HCT116 (cell line): Measurements from ENCODE around the gene ACTN1. TPM values are rescaled to one million over a fixed set of nuclear protein-coding genes. Genes with fewer than 3 reads are reported as not detected.

Source experiments
- ATAC-seq: fragments of 200-7000 bp; cut with Tn5 transposase; 2 replicates; pipeline ENCODE4 v1.9.1; 2020; ENCODE audit warnings: mild to moderate bottlenecking, moderate library complexity
- BruUV-seq: library from RNA; stranded (reverse); fragments of 400-500 nt; replicated peaks from 2 replicates; lab custom pipeline; 2021; lab: Mats Ljungman, UMichigan
- CTCF ChIA-PET: fragments of 300-600 bp; sonication (Branson Sonifier 250); formaldehyde crosslinking; loops from one replicate; lab custom pipeline; 2021; ENCODE audit warnings: antibody characterized with exemption; lab: Charles Lee
- POLR2A ChIA-PET: fragments of 300-600, 350-600 bp; sonication (Branson Sonifier 250); formaldehyde crosslinking; loops from one replicate; lab custom pipeline; 2021; ENCODE audit warnings: antibody characterized with exemption; lab: Charles Lee
- RAD21 ChIA-PET, 2 experiments: fragments of 300-600 bp; sonication (Branson Sonifier 250); formaldehyde crosslinking; loops; one replicate each; lab custom pipeline; 2023; ENCODE audit warnings: low total read pairs in 2 of 2; ENCODE audit not compliant: uncharacterized antibody in 2 of 2, unreplicated experiment in 2 of 2, low non-redundant PET in 1 of 2; lab: Charles Lee
- DNase-seq: peaks from one replicate; pipeline ENCODE4 v3.0.0-alpha.2; 2010; ENCODE audit warnings: low read depth, low spot score
- H2AFZ ChIP-seq: fragments of 200-600 bp; shearing (Covaris generic), sonication (generic); 2 replicates; pipeline ENCODE4 v1.6.1; 2017; ENCODE audit warnings: low read depth, mixed run types, mixed read lengths, antibody characterized with exemption, low read length; ENCODE audit not compliant: poor library complexity, severe bottlenecking
- H3K27ac ChIP-seq: 2 replicates; pipeline ENCODE4 v1.5.1; 2012; ENCODE audit warnings: low read depth, low read length
- H3K27me3 ChIP-seq: fragments of 200-600 bp; sonication (generic); 2 replicates; pipeline ENCODE4 v1.6.1; 2016; ENCODE audit warnings: mixed run types, low read length, mixed read lengths; ENCODE audit not compliant: insufficient read depth
- H3K36me3 ChIP-seq, 2 experiments: fragments of 200-500 bp in 1 of 2; fragments of 200-600 bp in 1 of 2; sonication (Bioruptor generic) in 1 of 2; sonication (generic) in 1 of 2; 2 replicates each; pipeline versions ENCODE4 v1.5.1 to v1.6.1; 2014 to 2016; ENCODE audit warnings: low read length in 2 of 2, inconsistent platforms in 1 of 2, mixed read lengths in 1 of 2, mixed run types in 1 of 2; ENCODE audit not compliant: insufficient read depth in 2 of 2, control insufficient read depth in 1 of 2
- H3K4me1 ChIP-seq, 2 experiments: fragments of 200-600 bp in 1 of 2; sonication (generic) in 1 of 2; 2 replicates each; pipeline versions ENCODE4 v1.5.1 to v1.6.1; 2012 to 2017; ENCODE audit warnings: low read length in 2 of 2, inconsistent platforms in 1 of 2, mild to moderate bottlenecking in 1 of 2, mixed read lengths in 1 of 2, mixed run types in 1 of 2, moderate library complexity in 1 of 2; ENCODE audit not compliant: insufficient read depth in 2 of 2, control insufficient read depth in 1 of 2
- H3K4me2 ChIP-seq: fragments of 200-600 bp; sonication (generic); 2 replicates; pipeline ENCODE4 v1.6.1; 2017; ENCODE audit warnings: mixed run types, low read length, mixed read lengths
- H3K4me3 ChIP-seq, 2 experiments: fragments of 200-600 bp in 1 of 2; sonication (generic) in 1 of 2; replicated peaks in 1 of 2; 2 replicates each; pipeline ENCODE4 v1.5.1; 2011 to 2016; ENCODE audit warnings: low read length in 2 of 2, control low read depth in 1 of 2, low read depth in 1 of 2, mild to moderate bottlenecking in 1 of 2, mixed read lengths in 1 of 2, mixed run types in 1 of 2
- H3K79me2 ChIP-seq: fragments of 200-600 bp; sonication (generic); 2 replicates; pipeline ENCODE4 v1.6.1; 2017; ENCODE audit warnings: mild to moderate bottlenecking, mixed run types, low read length, moderate library complexity, mixed read lengths; ENCODE audit not compliant: insufficient read depth
- H3K9ac ChIP-seq: fragments of 200-600 bp; sonication (generic); 2 replicates; pipeline ENCODE4 v1.6.1; 2016; ENCODE audit warnings: low read length, mixed read lengths
- H3K9me2 ChIP-seq: fragments of 200-600 bp; sonication (generic), shearing (Covaris generic); 2 replicates; pipeline ENCODE4 v1.6.1; 2017; ENCODE audit warnings: mixed run types, mild to moderate bottlenecking, moderate library complexity; ENCODE audit not compliant: insufficient read depth
- H3K9me3 ChIP-seq, 2 experiments: fragments of 200-500 bp in 1 of 2; fragments of 200-600 bp in 1 of 2; sonication (Bioruptor generic) in 1 of 2; sonication (generic) in 1 of 2; 2 replicates each; pipeline ENCODE4 v1.6.1; 2014 to 2017; ENCODE audit warnings: low read length in 2 of 2, mixed read lengths in 2 of 2, inconsistent platforms in 1 of 2, low read depth in 1 of 2, mild to moderate bottlenecking in 1 of 2, mixed run types in 1 of 2, moderate library complexity in 1 of 2; ENCODE audit not compliant: control insufficient read depth in 1 of 2, insufficient read depth in 1 of 2
- H4K20me1 ChIP-seq: fragments of 200-600 bp; sonication (generic), shearing (Covaris generic); 2 replicates; pipeline ENCODE4 v1.6.1; 2017; ENCODE audit warnings: mixed run types, mild to moderate bottlenecking, moderate library complexity; ENCODE audit not compliant: insufficient read depth
- CBX3 ChIP-seq: IDR thresholded peaks from 2 replicates; pipeline ENCODE4 v1.6.1; 2012; ENCODE audit warnings: low read depth
- CTCF ChIP-seq, 3 experiments: fragments of 200-600 bp in 1 of 3; sonication (generic) in 1 of 3; IDR thresholded peaks in 2 of 3; conservative IDR thresholded peaks in 1 of 3; 2 replicates each; pipeline ENCODE4 v1.5.1; 2012 to 2017; ENCODE audit warnings: low read depth in 2 of 3, low read length in 2 of 3, antibody characterized with exemption in 1 of 3, borderline replicate concordance in 1 of 3, control low read depth in 1 of 3, mild to moderate bottlenecking in 1 of 3, mixed read lengths in 1 of 3, mixed run types in 1 of 3, moderate library complexity in 1 of 3; ENCODE audit not compliant: insufficient read depth in 1 of 3
- JUND ChIP-seq: IDR thresholded peaks from 2 replicates; pipeline ENCODE4 v1.6.1; 2012
- POLR2A ChIP-seq: IDR thresholded peaks from 2 replicates; pipeline ENCODE4 v1.7.0; 2011; ENCODE audit warnings: borderline replicate concordance; ENCODE audit not compliant: insufficient read depth, insufficient read length; ENCODE audit errors: extremely low read depth
- RAD21 ChIP-seq: IDR thresholded peaks from 2 replicates; pipeline ENCODE4 v1.6.1; 2012; ENCODE audit warnings: low read depth, mild to moderate bottlenecking
- SIN3A ChIP-seq: IDR thresholded peaks from 2 replicates; pipeline ENCODE4 v1.6.1; 2012; ENCODE audit warnings: low read depth
- SRF ChIP-seq: IDR thresholded peaks from 2 replicates; pipeline ENCODE4 v1.6.1; 2012; ENCODE audit warnings: low read depth
- YY1 ChIP-seq: IDR thresholded peaks from 2 replicates; pipeline ENCODE4 v1.6.1; 2011; ENCODE audit warnings: low read length, low read depth, moderate library complexity, mild to moderate bottlenecking; ENCODE audit not compliant: insufficient replicate concordance; ENCODE audit errors: extremely low read depth
- intact Hi-C: fragments of 100-400 bp; cut with micrococcal nuclease; formaldehyde crosslinking; loops from 2 replicates; pipeline ENCODE4 v1.10.0; 2022
- total RNA-seq: library from RNA; stranded (reverse); gene quantifications from one replicate; pipeline ENCODE4 v1.2.1, GENCODE V29; 2021; ENCODE audit not compliant: unreplicated experiment

ACTN1 gene
- total RNA-seq, 1 experiment from 2014 or later, result 123 TPM

GRCh38 chr14:68843471-68844209, 135.5 kb downstream of the ACTN1 start:
- Histone ChIP-seq H3K4me2 (peak overlapping the region; percentile 86), H3K9me3 (no peaks in the 10 kb centered on the region), H4K20me1 (no peaks in the 10 kb centered on the region), H3K27ac (peak overlapping the region; percentile 28; the same call in 1 of the 2 replicates), H3K4me1 (peaks cover 6 to 9% of the 10 kb centered on the region in 2 experiments), H3K79me2 (no peaks in the 10 kb centered on the region), H3K9ac (peak overlapping the region; percentile 46), H3K9me2 (no peaks in the 10 kb centered on the region), H3K4me3 (peak overlapping the region; percentile 23 to 50), H3K27me3 (no peaks in the 10 kb centered on the region), H3K36me3 (no peaks in the 10 kb centered on the region), H2AFZ (peak overlapping the region; percentile 100)
- POLR2A ChIA-PET, result interaction anchor here (0.6 kb wide), 1 partner anchor 9 kb away, joined by 4 read pairs; no protein-coding TSS in a partner anchor
- peak; percentile 95 for ATAC-seq
- DNase-seq, result peak; percentile 58
- CTCF ChIA-PET, result interaction anchor here (0.6 to 1.7 kb wide), 28 partner anchors 8 to 1009 kb away, joined by 3 to 13 read pairs (median 6); no protein-coding TSS in a partner anchor
- no peak for TF ChIP-seq SRF
- peak; percentile 83 for TF ChIP-seq CBX3
- TF ChIP-seq SIN3A, result no peak
- TF ChIP-seq JUND, result no peak
- TF ChIP-seq RAD21, result peak; percentile 85
- TF ChIP-seq CTCF (IDR thresholded peaks at IDR 0.05 in 2 of 3, conservative IDR thresholded peaks at IDR 0.05 in 1 of 3; ENCODE audit: borderline replicate concordance in 1 of 3, insufficient read depth in 1 of 3, low read depth in 2 of 3, low read length in 2 of 3), result peak; percentile 72 to 94 (median 93)
- TF ChIP-seq POLR2A, result no peak
- TF ChIP-seq YY1, result peak; percentile 18
- no TSS peak for BruUV-seq
- RAD21 ChIA-PET, result interaction anchor here (0.5 to 1.4 kb wide), 4 partner anchors 24 to 594 kb away, joined by 3 to 4 read pairs (median 4); no protein-coding TSS in a partner anchor
- intact Hi-C loops, result loop anchor here (10.0 kb wide), 1 partner anchor 1009 kb away; no protein-coding TSS in a partner anchor
